ENCODE results near the gene WDFY2.
A peak's percentile ranks its signal among the peaks of the same experiment; 100 is the strongest.

WDFY2 gene

DNA sequence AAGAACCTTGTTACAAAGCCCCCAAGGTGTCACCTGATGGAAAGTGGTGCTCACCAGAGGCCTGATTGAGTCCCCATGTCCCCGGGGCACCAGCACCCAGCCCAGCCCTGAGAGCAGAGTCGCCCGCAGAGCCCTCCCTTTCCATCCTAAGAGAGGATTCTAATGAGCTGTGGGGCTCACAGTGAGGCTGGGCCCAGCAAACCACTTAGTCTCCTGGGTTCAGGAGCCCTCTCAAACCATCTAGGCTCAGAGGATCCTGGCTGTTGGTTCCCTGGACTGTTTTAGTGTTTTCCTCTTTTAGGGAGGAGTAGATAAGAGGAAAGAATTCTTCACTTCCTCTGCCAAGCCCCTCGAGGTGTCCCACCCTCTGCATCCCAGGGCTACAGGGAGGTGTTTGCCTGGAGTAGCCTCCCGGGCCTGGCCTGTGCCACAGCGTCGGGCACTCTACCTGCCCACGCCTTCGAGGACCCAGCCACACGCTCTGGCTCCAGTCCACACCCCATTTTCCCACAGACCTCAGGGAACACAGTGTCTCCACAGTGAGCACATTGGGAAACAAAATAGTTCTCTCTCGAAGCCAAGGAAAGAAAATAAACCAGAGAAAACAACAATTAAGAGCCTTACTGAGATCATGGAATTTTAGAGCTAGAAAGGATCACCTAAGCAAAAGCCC is 185.3 kb downstream of the WDFY2 start:
- DNase-seq = peak in 10 of 51 donors; percentile 5 to 71 (median 22)

- DNase-seq = no peak
Measured at GRCh38 chr13:51770160-51770559, 185.9 kb downstream of the WDFY2 start.

- DNase-seq = no peak
Measured at GRCh38 chr13:51770681-51771417, 186.6 kb downstream of the WDFY2 start.

- DNase-seq = no peak
Measured at GRCh38 chr13:51771418-51772104, 187.3 kb downstream of the WDFY2 start.

DNA sequence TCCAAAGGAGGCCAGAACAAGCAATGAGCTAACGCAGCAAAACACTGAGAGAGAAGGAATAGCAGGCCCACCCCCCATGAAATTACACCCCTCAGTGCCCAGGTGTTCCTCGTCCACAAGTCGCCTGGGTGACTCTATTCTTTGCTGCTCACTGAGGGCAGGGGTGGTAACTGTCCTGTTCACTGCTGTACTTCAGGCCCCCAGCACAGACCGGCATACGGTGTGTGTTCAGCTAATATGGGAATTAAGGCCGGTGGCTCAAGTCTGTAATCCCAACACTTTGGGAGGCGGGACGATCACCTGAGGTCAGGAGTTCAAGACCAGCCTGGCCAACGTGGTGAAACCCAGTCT is 187.8 kb downstream of the WDFY2 start:
- DNase-seq = no peak

GRCh38 chr13:51772781-51773180 is 188.5 kb downstream of the WDFY2 start:
- no peak for DNase-seq

DNA sequence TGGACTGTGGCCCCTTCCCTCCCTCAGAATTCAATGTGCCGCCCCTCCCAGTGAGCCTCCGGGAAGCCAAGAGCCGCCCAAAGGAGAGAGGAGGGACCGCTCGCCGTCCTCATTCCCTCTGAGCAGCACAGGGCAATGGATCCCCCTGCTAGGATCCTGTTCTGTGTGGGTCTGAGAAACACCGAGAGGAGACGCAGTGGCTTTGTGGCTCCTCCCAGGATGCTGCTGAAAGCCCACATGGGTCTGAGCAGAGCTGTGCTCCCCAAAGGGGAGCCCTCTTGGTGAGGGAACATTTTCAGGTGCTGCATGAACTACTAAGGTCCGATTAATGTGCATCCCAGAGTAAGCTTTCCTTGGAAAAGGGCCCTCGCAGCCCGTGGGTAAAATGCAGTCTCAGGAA is 189.3 kb downstream of the WDFY2 start:
- DNase-seq = no peak

- no peak for DNase-seq
Measured at GRCh38 chr13:51776179-51776578, 191.9 kb downstream of the WDFY2 start.

DNA sequence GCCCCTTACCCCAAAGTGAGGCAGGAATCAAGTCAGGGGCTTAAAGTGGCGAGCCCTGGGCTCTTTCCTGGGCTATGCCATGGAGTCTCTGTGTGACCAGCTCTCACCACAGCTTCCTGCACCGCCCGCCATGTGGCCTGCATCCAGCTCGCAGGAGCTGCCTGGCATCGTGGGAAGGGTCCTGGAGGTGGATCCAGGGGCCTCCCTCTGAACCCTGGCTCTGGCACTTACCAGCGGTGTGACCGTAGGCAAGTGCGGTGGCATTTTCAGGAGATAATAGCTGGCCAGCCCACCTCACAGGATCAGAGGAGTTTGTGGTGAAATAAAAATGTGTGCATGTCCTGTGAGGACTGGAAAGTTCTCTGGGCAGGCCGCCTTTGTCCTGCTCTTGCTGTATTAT is 193.7 kb downstream of the WDFY2 start:
- DNase-seq = no peak

- peak in 3 of 51 donors; percentile 9 to 24 (median 13) for DNase-seq
Measured at GRCh38 chr13:51778392-51778791, 194.1 kb downstream of the WDFY2 start.

- no peak for DNase-seq
Measured at GRCh38 chr13:51780099-51780498, 195.8 kb downstream of the WDFY2 start.

DNA sequence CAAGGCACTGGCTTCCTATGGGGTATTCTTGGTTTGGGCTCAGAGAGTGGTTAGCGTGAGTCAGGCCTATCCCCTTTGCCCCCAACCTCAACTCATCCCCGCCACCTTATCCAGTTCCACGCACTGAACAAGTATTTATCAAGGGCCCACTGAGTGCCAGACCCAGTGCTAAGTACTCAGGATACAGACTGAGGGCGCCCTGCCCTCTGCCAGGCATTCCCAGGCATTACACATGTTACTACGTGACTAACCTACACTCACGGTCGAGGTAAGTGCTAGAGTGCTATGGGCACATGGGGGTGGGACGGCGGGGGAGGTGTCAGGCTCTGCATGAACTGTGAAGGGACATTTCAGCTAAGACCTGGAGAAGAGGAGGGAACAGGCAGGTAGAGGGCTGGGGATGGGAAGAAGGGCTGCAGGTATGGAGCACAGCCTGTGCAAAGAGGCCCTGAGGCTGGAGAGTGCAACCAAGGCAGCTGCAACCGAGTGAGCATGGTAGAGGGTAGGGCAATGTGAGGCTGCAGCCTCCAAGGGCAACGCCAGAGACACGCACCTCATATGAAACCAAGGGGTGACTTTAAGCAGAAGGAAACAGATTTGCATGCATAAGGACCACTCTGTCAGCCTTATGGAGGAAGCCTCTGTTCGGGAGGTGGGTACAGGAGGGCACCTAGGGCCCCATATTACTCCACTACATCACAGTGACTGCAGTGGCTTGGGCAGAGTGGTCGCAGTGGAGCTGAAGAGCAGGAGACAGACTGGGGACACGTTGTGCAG is 197.2 kb downstream of the WDFY2 start:
- DNase-seq = no peak

DNA sequence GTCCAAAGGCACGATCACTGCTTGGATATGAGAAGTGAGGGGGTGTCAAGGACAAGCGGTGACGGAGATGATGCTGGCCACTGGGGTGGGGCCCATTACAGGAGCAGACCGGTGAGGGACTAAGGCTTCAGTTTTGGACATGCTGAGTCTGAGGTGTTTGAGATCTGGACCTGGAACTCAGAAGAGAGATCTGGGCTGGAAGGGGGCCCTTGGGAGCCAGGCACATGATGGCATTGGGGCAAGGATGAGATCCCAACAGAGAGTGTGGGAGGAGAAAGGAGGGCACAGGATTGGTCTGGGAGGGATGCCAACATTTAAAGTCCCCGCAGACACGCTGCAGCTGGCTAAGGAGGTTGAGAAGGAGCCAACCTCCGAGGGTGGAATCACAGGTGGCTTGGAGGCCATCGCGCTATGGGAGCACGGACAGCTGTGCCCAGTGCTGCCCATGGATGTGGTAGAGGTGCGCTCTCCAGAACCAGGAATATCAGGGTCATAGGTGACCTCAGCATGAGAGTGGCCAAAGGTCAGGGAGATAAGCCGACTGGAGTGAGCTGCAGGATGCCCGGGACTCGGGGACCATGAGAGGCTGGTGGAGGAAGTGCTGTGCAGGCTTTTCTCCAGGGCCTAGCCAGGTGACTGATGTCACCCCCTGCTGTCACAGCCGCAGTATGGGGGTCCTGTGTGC is 197.9 kb downstream of the WDFY2 start:
- no peak for DNase-seq

GRCh38 chr13:51783428-51784094 is 199.3 kb downstream of the WDFY2 start:
- DNase-seq = no peak

DNA sequence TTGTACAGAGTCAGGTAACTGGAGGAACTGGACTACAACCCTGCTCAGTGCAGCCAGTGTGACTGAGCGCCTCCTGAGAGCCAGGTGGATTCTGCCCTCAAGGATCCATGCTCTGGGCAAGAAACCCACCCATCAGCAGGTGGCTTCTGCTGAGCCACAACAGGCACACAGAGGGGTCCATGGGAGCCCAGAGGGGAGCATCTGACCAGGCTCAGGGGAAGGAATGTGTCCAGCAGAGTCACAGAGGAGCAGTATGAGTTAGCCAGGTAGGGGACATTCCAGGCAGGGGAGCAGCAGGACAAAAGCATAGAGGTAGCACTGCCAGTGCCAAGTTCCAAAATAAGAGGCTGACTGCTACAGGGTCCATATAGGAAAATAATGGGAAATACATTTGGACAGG is 199.8 kb downstream of the WDFY2 start:
- no peak for DNase-seq

DNA sequence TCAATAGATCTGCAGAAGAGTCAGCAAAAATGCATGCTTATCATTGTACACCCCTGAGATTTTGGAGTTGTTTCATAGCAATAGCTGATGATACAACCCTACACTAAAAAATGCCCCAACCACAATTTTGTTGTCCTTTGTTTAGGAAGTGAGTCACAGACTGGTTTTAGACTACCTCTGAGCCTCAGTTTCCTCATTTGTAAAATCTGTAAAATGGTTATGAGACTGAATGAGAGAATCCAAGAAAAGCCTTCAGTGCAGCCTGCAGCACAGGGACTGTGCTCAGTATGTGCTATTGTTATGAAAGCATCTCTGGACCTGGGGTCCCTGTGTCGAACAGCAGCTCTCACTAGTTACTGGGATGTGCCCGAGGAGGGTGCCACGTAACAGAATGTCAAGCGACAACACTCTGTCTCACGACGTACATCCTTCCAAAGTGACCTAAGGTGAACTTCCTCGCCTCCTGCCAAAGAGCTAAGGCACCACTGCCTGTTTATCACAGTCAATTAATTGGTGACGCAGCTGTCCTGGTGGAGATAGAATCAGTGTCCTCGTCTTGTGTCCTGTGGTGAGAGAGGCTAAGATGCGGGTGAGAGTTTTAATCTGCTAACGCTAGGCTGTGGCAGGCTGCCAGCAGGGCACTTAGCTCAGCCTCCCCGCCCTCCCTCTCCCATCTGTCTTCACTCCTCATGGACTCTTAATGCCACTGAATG is 201.6 kb downstream of the WDFY2 start:
- DNase-seq = peak in 26 of 51 donors; percentile 1 to 59 (median 24)

GRCh38 chr13:51786425-51787265 is 202.4 kb downstream of the WDFY2 start:
- peak in 1 of 51 donors; percentile 36 for DNase-seq

DNA sequence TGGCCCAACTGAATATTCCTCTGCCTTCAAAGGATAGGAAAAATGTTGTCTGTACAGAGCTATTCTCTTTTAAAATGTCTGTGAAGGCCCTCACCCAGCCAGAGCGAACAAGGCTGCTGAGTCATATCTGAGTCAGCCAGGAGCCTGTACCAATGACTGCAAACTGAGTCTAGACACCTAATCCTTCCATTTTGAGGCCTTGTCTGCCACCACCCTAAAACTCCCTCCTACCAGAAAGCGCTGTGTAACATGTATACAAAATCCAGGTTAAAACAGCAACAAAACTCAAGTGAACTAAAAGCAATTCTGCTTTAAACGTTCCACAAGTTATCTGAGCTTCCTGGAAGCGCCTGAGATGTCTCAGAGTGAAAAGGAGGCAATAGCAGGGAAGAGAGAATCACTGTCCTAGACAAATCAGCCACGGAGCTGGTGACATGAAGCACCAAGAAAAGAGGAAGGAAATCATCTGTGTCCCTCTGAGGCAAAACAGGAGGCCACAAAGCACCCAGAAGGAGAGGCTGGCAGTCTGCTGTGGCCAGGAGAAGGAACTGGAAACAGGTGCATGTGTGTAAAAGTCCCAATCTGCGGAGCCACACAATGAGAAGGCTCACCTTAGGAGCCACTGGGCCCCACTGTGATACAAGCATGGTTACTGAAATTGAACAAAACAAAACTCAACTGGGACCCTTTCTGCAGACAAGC is 209.5 kb downstream of the WDFY2 start:
- DNase-seq = peak in 9 of 51 donors; percentile 4 to 59 (median 16)

All from hypothalamus (tissue), 51 donors.